Measurements from ENCODE around the gene ZNF544.

The ZNF544 gene

GRCh38 chr19:58228585-58229254 is at the start of gene ZNF544:
TSS of gene ZNF544 (plus strand) at chr19:58228914. CDS start at chr19:58244024, 15,110 bp downstream.
- peaks cover 41% of the 10 kb centered on the region for H3K36me3 ChIP-seq (ENCODE audit: insufficient read depth, low read length)
- H3K27me3 ChIP-seq (ENCODE audit: insufficient read depth, low read length) = no peaks in the 10 kb centered on the region
- TF ChIP-seq EZH2 (IDR thresholded peaks at IDR 0.05; ENCODE audit: borderline replicate concordance, low read length) (no peak), CTCF (IDR thresholded peaks at IDR 0.05; ENCODE audit: low read length) (no peak)
- peak within 1 kb of the TSS; percentile 74 for H3K4me3 ChIP-seq (ENCODE audit: low read depth, low read length, poor library complexity, severe bottlenecking)
- no peaks in the 10 kb centered on the region for H3K79me2 ChIP-seq (ENCODE audit: insufficient read depth, low read length)
- H3K4me2 ChIP-seq (ENCODE audit: low read length) = peak within 1 kb of the TSS; percentile 77
- H3K9me3 ChIP-seq (ENCODE audit: low read length) = peaks cover 8% of the 10 kb centered on the region
- peak within 1 kb of the TSS; percentile 67 for H3K27ac ChIP-seq (ENCODE audit: low read depth, low read length, poor library complexity, severe bottlenecking)
- H3K4me1 ChIP-seq (ENCODE audit: insufficient read depth, low read length, severe bottlenecking) = peaks cover 12% of the 10 kb centered on the region
- H2AFZ ChIP-seq (ENCODE audit: low read length) = 0 out of 2 replicates have a peak within 1 kb of the TSS, but pooled peaks have one; percentile 29
- no peaks in the 10 kb centered on the region for H4K20me1 ChIP-seq (ENCODE audit: insufficient read depth, low read length)
- no peaks in the 10 kb centered on the region for H3K9me2 ChIP-seq (ENCODE audit: low read depth, low read length)
- H3F3A ChIP-seq (ENCODE audit: insufficient read depth, low read length) = no peaks in the 10 kb centered on the region
- H3K9ac ChIP-seq (ENCODE audit: low read length) = peak within 1 kb of the TSS; percentile 82

- H3K9me3 ChIP-seq (ENCODE audit: low read length) = peaks cover 29% of the 10 kb centered on the region
- peaks cover 31% of the 10 kb centered on the region for H3K36me3 ChIP-seq (ENCODE audit: insufficient read depth, low read length)
- H3K4me3 ChIP-seq (ENCODE audit: low read depth, low read length, poor library complexity, severe bottlenecking) = peak overlapping the region; percentile 88
- peaks cover 11% of the 10 kb centered on the region for H3K4me1 ChIP-seq (ENCODE audit: insufficient read depth, low read length, severe bottlenecking)
- H3K9ac ChIP-seq (ENCODE audit: low read length) = peak overlapping the region; percentile 31; the same call in 1 of the 2 replicates
- peak overlapping the region; percentile 93 for H3K27ac ChIP-seq (ENCODE audit: low read depth, low read length, poor library complexity, severe bottlenecking)
- no peaks in the 10 kb centered on the region for H3K9me2 ChIP-seq (ENCODE audit: low read depth, low read length)
- H3K4me2 ChIP-seq (ENCODE audit: low read length) = peak overlapping the region; percentile 86
- no peaks in the 10 kb centered on the region for H4K20me1 ChIP-seq (ENCODE audit: insufficient read depth, low read length)
- peak; percentile 87 for TF ChIP-seq CTCF (IDR thresholded peaks at IDR 0.05; ENCODE audit: low read length)
- TF ChIP-seq EZH2 (IDR thresholded peaks at IDR 0.05; ENCODE audit: borderline replicate concordance, low read length) = no peak
- H2AFZ ChIP-seq (ENCODE audit: low read length) = no peak overlapping the region
- no peaks in the 10 kb centered on the region for H3F3A ChIP-seq (ENCODE audit: insufficient read depth, low read length)
- H3K27me3 ChIP-seq (ENCODE audit: insufficient read depth, low read length) = no peaks in the 10 kb centered on the region
- no peaks in the 10 kb centered on the region for H3K79me2 ChIP-seq (ENCODE audit: insufficient read depth, low read length)
Observed at GRCh38 chr19:58181902-58182576, 46.7 kb upstream of the ZNF544 start.

- no peaks in the 10 kb centered on the region for H3K9me2 ChIP-seq (ENCODE audit: low read depth, low read length)
- peaks cover 11% of the 10 kb centered on the region for H3K4me1 ChIP-seq (ENCODE audit: insufficient read depth, low read length, severe bottlenecking)
- H4K20me1 ChIP-seq (ENCODE audit: insufficient read depth, low read length) = no peaks in the 10 kb centered on the region
- peak overlapping the region; percentile 86 for H3K4me2 ChIP-seq (ENCODE audit: low read length)
- no peaks in the 10 kb centered on the region for H3K79me2 ChIP-seq (ENCODE audit: insufficient read depth, low read length)
- TF ChIP-seq EZH2 (IDR thresholded peaks at IDR 0.05; ENCODE audit: borderline replicate concordance, low read length) (no peak), CTCF (IDR thresholded peaks at IDR 0.05; ENCODE audit: low read length) (no peak)
- no peaks in the 10 kb centered on the region for H3K27me3 ChIP-seq (ENCODE audit: insufficient read depth, low read length)
- H3K9ac ChIP-seq (ENCODE audit: low read length) = peak overlapping the region; percentile 31; the same call in 1 of the 2 replicates
- no peak overlapping the region for H2AFZ ChIP-seq (ENCODE audit: low read length)
- H3K4me3 ChIP-seq (ENCODE audit: low read depth, low read length, poor library complexity, severe bottlenecking) = peak overlapping the region; percentile 88
- H3F3A ChIP-seq (ENCODE audit: insufficient read depth, low read length) = no peaks in the 10 kb centered on the region
- peaks cover 33% of the 10 kb centered on the region for H3K9me3 ChIP-seq (ENCODE audit: low read length)
- H3K36me3 ChIP-seq (ENCODE audit: insufficient read depth, low read length) = peaks cover 36% of the 10 kb centered on the region
- peak overlapping the region; percentile 93 for H3K27ac ChIP-seq (ENCODE audit: low read depth, low read length, poor library complexity, severe bottlenecking)
Observed at GRCh38 chr19:58182577-58182988, 46.1 kb upstream of the ZNF544 start.
